HEK293 (cell line): Measurements from ENCODE around the gene ATF6.

Source experiments
- CTCF ChIA-PET: fragments of 350-600 bp; formaldehyde crosslinking; extraction: SDS; loops from one replicate; lab custom pipeline; 2021; ENCODE audit warnings: antibody characterized with exemption; lab: Yijun Ruan, JAX
- POLR2A ChIA-PET: fragments of 300-600 bp; formaldehyde crosslinking; extraction: SDS; loops from one replicate; lab custom pipeline; 2020; ENCODE audit warnings: antibody characterized with exemption, inconsistent platforms; lab: Yijun Ruan, JAX
- H3K27ac ChIP-seq: fragments of 200-500 bp; sonication (Bioruptor generic); 2 replicates; pipeline ENCODE4 v1.5.1; 2014; ENCODE audit warnings: low read depth, low read length, control low read depth, inconsistent platforms; ENCODE audit errors: extremely low read depth
- H3K36me3 ChIP-seq, 2 experiments: fragments of 200-500 bp in 1 of 2; sonication (Bioruptor generic) in 1 of 2; 1 replicate in 1 of 2; 2 replicates in 1 of 2; pipeline ENCODE4 v1.5.1; 2014 to 2017; ENCODE audit warnings: inconsistent platforms in 2 of 2, low read length in 2 of 2; ENCODE audit not compliant: control insufficient read depth in 2 of 2, insufficient read depth in 1 of 2
- H3K4me1 ChIP-seq: fragments of 200-500 bp; sonication (Bioruptor generic); 2 replicates; pipeline ENCODE4 v1.5.1; 2014; ENCODE audit warnings: mild to moderate bottlenecking, low read length, inconsistent platforms; ENCODE audit not compliant: control insufficient read depth, insufficient read depth
- H3K4me3 ChIP-seq: 2 replicates; pipeline ENCODE4 v1.5.1; 2011; ENCODE audit warnings: low read depth, mild to moderate bottlenecking, control low read depth, low read length, moderate library complexity
- H3K9me3 ChIP-seq: fragments of 200-500 bp; sonication (Bioruptor generic); 2 replicates; pipeline ENCODE4 v1.5.1; 2014; ENCODE audit warnings: low read depth, low read length, inconsistent platforms; ENCODE audit not compliant: control insufficient read depth, insufficient read depth
- BCL11A ChIP-seq: fragments of 450-650 bp; formaldehyde crosslinking; IDR thresholded peaks from 2 replicates; pipeline ENCODE4 v1.5.1; 2016; ENCODE audit warnings: low read depth, missing biosample characterization, missing genetic modification characterization
- EGR2 ChIP-seq: fragments of 450-650 bp; formaldehyde crosslinking; IDR thresholded peaks from 2 replicates; pipeline ENCODE4 v1.5.1; 2016; ENCODE audit warnings: low read depth, missing biosample characterization, missing genetic modification characterization
- KLF16 ChIP-seq: fragments of 450-650 bp; formaldehyde crosslinking; IDR thresholded peaks from 2 replicates; pipeline ENCODE4 v1.5.1; 2017; ENCODE audit warnings: missing biosample characterization, missing genetic modification characterization
- OVOL3 ChIP-seq: fragments of 450-650 bp; formaldehyde crosslinking; IDR thresholded peaks from 2 replicates; pipeline ENCODE4 v1.5.1; 2016; ENCODE audit warnings: missing biosample characterization, missing genetic modification characterization
- REST ChIP-seq: fragments of 450-650 bp; formaldehyde crosslinking; IDR thresholded peaks from 2 replicates; pipeline ENCODE4 v1.5.1; 2016; ENCODE audit warnings: missing biosample characterization, missing genetic modification characterization
- TRIM28 ChIP-seq: IDR thresholded peaks from 2 replicates; pipeline ENCODE4 v1.6.1; 2011; ENCODE audit warnings: low read length, control low read depth, borderline replicate concordance
- TSHZ1 ChIP-seq: fragments of 450-650 bp; formaldehyde crosslinking; IDR thresholded peaks from 2 replicates; pipeline ENCODE4 v1.5.1; 2016; ENCODE audit warnings: missing biosample characterization, missing genetic modification characterization, borderline replicate concordance
- ZBTB10 ChIP-seq: fragments of 450-650 bp; formaldehyde crosslinking; IDR thresholded peaks from 2 replicates; pipeline ENCODE4 v1.5.1; 2016; ENCODE audit warnings: missing biosample characterization, missing genetic modification characterization
- ZBTB8A ChIP-seq: fragments of 450-650 bp; formaldehyde crosslinking; IDR thresholded peaks from 2 replicates; pipeline ENCODE4 v1.5.1; 2016; ENCODE audit warnings: missing biosample characterization, missing genetic modification characterization
- ZNF148 ChIP-seq: fragments of 450-650 bp; formaldehyde crosslinking; IDR thresholded peaks from 2 replicates; pipeline ENCODE4 v1.5.0; 2017; ENCODE audit warnings: missing biosample characterization, missing genetic modification characterization, borderline replicate concordance
- ZNF175 ChIP-seq: fragments of 450-650 bp; formaldehyde crosslinking; IDR thresholded peaks from 2 replicates; pipeline ENCODE4 v1.5.1; 2016; ENCODE audit warnings: missing biosample characterization, missing genetic modification characterization
- ZNF2 ChIP-seq: fragments of 450-650 bp; formaldehyde crosslinking; IDR thresholded peaks from 2 replicates; pipeline ENCODE4 v1.5.1; 2016; ENCODE audit warnings: missing biosample characterization, missing genetic modification characterization
- ZNF280D ChIP-seq: fragments of 450-650 bp; formaldehyde crosslinking; IDR thresholded peaks from 2 replicates; pipeline ENCODE4 v1.5.1; 2016; ENCODE audit warnings: missing biosample characterization, missing genetic modification characterization
- ZNF354C ChIP-seq: fragments of 450-650 bp; formaldehyde crosslinking; IDR thresholded peaks from 2 replicates; pipeline ENCODE4 v1.5.1; 2016; ENCODE audit warnings: missing biosample characterization, missing genetic modification characterization, low read depth, borderline replicate concordance
- ZNF391 ChIP-seq: fragments of 450-650 bp; formaldehyde crosslinking; IDR thresholded peaks from 2 replicates; pipeline ENCODE4 v1.5.1; 2016; ENCODE audit warnings: low read depth, missing biosample characterization, missing genetic modification characterization, borderline replicate concordance
- ZNF529 ChIP-seq: fragments of 450-650 bp; formaldehyde crosslinking; IDR thresholded peaks from 2 replicates; pipeline ENCODE4 v1.5.1; 2017; ENCODE audit warnings: missing genetic modification characterization, missing biosample characterization; ENCODE audit not compliant: insufficient replicate concordance
- ZNF571 ChIP-seq: fragments of 450-650 bp; formaldehyde crosslinking; IDR thresholded peaks from 2 replicates; pipeline ENCODE4 v1.5.0; 2017; ENCODE audit warnings: missing biosample characterization, missing genetic modification characterization
- ZNF654 ChIP-seq: fragments of 450-650 bp; formaldehyde crosslinking; IDR thresholded peaks from 2 replicates; pipeline ENCODE4 v1.5.1; 2016; ENCODE audit warnings: low read depth, missing biosample characterization, missing genetic modification characterization
- ZNF677 ChIP-seq: fragments of 450-650 bp; IDR thresholded peaks from 2 replicates; pipeline ENCODE4 v1.5.0; 2018; ENCODE audit warnings: missing biosample characterization, mild to moderate bottlenecking, missing genetic modification characterization, moderate library complexity
- ZNF707 ChIP-seq: fragments of 450-650 bp; formaldehyde crosslinking; IDR thresholded peaks from 2 replicates; pipeline ENCODE4 v1.5.1; 2016; ENCODE audit warnings: missing biosample characterization, missing genetic modification characterization

Gene ATF6

GRCh38 chr1:162003061-162003829 is 237.1 kb downstream of the ATF6 start:
- no peaks in the 10 kb centered on the region for H3K36me3 ChIP-seq
- H3K27ac ChIP-seq = no peak overlapping the region
- H3K4me3 ChIP-seq = no peak overlapping the region
- CTCF ChIA-PET = interaction anchor here (0.9 to 1.7 kb wide), 4 partner anchors 13 to 179 kb away, joined by 3 to 5 read pairs (median 4); no protein-coding TSS in a partner anchor
- POLR2A ChIA-PET = no interaction called here
- H3K9me3 ChIP-seq = no peaks in the 10 kb centered on the region
- TF ChIP-seq TSHZ1 (tag by site-specific recombination) (no peak), ZNF148 (tag by site-specific recombination) (no peak), REST (tag by site-specific recombination) (no peak), EGR2 (tag by site-specific recombination) (no peak), ZBTB8A (tag by site-specific recombination) (no peak), ZNF391 (tag by site-specific recombination) (no peak), KLF16 (no peak), TRIM28 (no peak), ZNF677 (tag by site-specific recombination) (no peak), ZBTB10 (tag by site-specific recombination) (no peak), BCL11A (no peak), ZNF707 (tag by site-specific recombination) (no peak), ZNF354C (tag by site-specific recombination) (no peak), ZNF529 (tag by site-specific recombination) (no peak), ZNF175 (tag by site-specific recombination) (no peak), ZNF2 (tag by site-specific recombination) (no peak), ZNF280D (tag by site-specific recombination) (no peak), OVOL3 (tag by site-specific recombination) (no peak), ZNF571 (tag by site-specific recombination) (no peak), ZNF654 (tag by site-specific recombination) (no peak)
- TF ChIP-seq, all 188 proteins: peak for 0
- H3K4me1 ChIP-seq = peaks cover 5% of the 10 kb centered on the region; the same call in 1 of the 2 replicates
